K562 (cell line): ENCODE data around the gene WDR88.

ENCODE experiments used
- BCL6 ChIP-seq: fragments of 250-450 bp; sonication (Bioruptor Pico); IDR thresholded peaks from 2 replicates; pipeline ENCODE4 v1.4.0; 2020
- DDX20 ChIP-seq: fragments of 450-650 bp; IDR thresholded peaks from 2 replicates; pipeline ENCODE4 v1.6.1; 2016; ENCODE audit warnings: missing genetic modification characterization, low read depth, mild to moderate bottlenecking, missing compliant biosample characterization, moderate library complexity
- DIDO1 ChIP-seq: fragments of 450-650 bp; IDR thresholded peaks from 2 replicates; pipeline ENCODE4 v1.6.1; 2016; ENCODE audit warnings: low read depth, missing biosample characterization, missing genetic modification characterization
- JUNB ChIP-seq: fragments of 450-650 bp; formaldehyde crosslinking; conservative IDR thresholded peaks from 2 replicates; pipeline ENCODE4 v1.4.0; 2020; ENCODE audit warnings: mild to moderate bottlenecking
- NFYB ChIP-seq: IDR thresholded peaks from 2 replicates; pipeline ENCODE4 v1.6.1; 2011; ENCODE audit warnings: mild to moderate bottlenecking, moderate library complexity; ENCODE audit not compliant: insufficient read length; ENCODE audit errors: extremely low read depth
- TF ChIP-seq, protein P1 (sequence below): sonication (generic); formaldehyde crosslinking; IDR thresholded peaks from 2 replicates; pipeline ENCODE4 v1.9.0; 2022; ENCODE audit warnings: mild to moderate bottlenecking, missing genetic modification reagents
- TF ChIP-seq, protein P2 (sequence below): fragments of 250-450 bp; sonication (Bioruptor Pico); IDR thresholded peaks from 2 replicates; pipeline ENCODE4 v1.8.0; 2021; ENCODE audit warnings: mild to moderate bottlenecking, moderate library complexity
- TF ChIP-seq, protein P3 (sequence below): fragments of 450-650 bp; IDR thresholded peaks from 2 replicates; pipeline ENCODE4 v1.6.1; 2016; ENCODE audit warnings: borderline replicate concordance
- TF ChIP-seq, protein P4 (sequence below), 3 experiments: IDR thresholded peaks in 2 of 3; conservative IDR thresholded peaks in 1 of 3; 2 replicates each; pipeline ENCODE4 v1.5.1; 2011 to 2012; ENCODE audit warnings: low read length in 3 of 3, mild to moderate bottlenecking in 3 of 3, control low read depth in 2 of 3, improper control_type of control experiment in 1 of 3, inconsistent platforms in 1 of 3, low read depth in 1 of 3, mixed read lengths in 1 of 3, moderate library complexity in 1 of 3; ENCODE audit not compliant: insufficient read depth in 2 of 3

DNA sequence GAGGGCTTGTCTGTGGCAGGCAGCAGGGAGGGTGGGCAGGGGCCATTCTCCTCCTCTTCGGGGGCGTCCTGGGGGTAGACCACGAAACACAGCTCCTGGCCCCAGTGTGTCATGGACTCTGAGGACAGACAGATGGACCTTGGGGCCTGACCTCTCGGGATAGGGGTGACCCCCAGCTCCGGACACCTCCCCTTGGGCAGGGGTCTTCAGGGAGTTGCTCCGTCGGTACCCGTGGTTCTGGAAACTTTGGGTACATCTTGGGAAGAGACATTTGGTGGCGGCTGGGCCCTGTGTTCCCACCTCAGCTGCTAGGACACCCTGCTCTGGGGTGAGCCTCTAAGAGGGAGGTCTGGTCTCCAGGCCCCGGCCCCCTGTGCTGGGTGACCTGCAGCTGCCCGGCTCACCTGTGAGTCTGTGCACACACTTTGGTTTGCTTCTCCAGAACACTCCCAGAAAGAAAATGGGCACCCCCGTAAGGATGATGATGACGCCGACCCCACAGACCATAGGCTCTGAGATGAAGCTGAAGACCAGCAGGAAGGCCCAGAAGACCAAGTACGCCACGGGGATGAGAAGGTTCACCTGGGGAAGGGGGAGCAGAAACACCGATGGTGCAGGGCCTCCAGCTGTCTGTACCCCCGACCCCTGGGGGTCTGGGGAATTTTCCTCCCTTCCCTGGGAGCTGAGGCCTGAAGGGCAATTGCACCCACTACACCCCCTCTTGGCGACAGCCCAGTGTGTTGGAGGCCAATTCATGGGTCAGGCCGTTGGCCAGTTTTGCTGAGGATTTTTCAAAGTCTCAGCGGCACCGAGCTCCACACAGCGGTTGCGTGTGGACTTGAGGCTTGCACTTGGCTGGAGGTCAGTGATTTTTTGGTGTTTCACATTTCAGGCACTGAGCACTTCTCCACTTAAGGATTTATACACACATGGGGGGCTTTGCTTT lies 77.3 kb downstream of the WDR88 start:
- TF ChIP-seq, protein P1, sequence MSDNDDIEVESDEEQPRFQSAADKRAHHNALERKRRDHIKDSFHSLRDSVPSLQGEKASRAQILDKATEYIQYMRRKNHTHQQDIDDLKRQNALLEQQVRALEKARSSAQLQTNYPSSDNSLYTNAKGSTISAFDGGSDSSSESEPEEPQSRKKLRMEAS = no peak
- TF ChIP-seq DIDO1 (tag) = no peak
- TF ChIP-seq, protein P2, sequence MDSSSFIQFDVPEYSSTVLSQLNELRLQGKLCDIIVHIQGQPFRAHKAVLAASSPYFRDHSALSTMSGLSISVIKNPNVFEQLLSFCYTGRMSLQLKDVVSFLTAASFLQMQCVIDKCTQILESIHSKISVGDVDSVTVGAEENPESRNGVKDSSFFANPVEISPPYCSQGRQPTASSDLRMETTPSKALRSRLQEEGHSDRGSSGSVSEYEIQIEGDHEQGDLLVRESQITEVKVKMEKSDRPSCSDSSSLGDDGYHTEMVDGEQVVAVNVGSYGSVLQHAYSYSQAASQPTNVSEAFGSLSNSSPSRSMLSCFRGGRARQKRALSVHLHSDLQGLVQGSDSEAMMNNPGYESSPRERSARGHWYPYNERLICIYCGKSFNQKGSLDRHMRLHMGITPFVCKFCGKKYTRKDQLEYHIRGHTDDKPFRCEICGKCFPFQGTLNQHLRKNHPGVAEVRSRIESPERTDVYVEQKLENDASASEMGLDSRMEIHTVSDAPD (CRISPR knock-in tag) = no peak
- TF ChIP-seq, protein P3, sequence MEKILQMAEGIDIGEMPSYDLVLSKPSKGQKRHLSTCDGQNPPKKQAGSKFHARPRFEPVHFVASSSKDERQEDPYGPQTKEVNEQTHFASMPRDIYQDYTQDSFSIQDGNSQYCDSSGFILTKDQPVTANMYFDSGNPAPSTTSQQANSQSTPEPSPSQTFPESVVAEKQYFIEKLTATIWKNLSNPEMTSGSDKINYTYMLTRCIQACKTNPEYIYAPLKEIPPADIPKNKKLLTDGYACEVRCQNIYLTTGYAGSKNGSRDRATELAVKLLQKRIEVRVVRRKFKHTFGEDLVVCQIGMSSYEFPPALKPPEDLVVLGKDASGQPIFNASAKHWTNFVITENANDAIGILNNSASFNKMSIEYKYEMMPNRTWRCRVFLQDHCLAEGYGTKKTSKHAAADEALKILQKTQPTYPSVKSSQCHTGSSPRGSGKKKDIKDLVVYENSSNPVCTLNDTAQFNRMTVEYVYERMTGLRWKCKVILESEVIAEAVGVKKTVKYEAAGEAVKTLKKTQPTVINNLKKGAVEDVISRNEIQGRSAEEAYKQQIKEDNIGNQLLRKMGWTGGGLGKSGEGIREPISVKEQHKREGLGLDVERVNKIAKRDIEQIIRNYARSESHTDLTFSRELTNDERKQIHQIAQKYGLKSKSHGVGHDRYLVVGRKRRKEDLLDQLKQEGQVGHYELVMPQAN = no peak
- TF ChIP-seq, protein P4, sequence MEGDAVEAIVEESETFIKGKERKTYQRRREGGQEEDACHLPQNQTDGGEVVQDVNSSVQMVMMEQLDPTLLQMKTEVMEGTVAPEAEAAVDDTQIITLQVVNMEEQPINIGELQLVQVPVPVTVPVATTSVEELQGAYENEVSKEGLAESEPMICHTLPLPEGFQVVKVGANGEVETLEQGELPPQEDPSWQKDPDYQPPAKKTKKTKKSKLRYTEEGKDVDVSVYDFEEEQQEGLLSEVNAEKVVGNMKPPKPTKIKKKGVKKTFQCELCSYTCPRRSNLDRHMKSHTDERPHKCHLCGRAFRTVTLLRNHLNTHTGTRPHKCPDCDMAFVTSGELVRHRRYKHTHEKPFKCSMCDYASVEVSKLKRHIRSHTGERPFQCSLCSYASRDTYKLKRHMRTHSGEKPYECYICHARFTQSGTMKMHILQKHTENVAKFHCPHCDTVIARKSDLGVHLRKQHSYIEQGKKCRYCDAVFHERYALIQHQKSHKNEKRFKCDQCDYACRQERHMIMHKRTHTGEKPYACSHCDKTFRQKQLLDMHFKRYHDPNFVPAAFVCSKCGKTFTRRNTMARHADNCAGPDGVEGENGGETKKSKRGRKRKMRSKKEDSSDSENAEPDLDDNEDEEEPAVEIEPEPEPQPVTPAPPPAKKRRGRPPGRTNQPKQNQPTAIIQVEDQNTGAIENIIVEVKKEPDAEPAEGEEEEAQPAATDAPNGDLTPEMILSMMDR (IDR thresholded peaks at IDR 0.05 in 2 of 3, conservative IDR thresholded peaks at IDR 0.05 in 1 of 3; ENCODE audit: insufficient read depth in 2 of 3, low read depth in 1 of 3, low read length in 3 of 3) = peak; percentile 25 to 29 (median 29); a peak in 3 of 6 replicates
- TF ChIP-seq JUNB (CRISPR knock-in tag) = no peak
- no peak for TF ChIP-seq NFYB
- TF ChIP-seq DDX20 (tag) = no peak
- TF ChIP-seq BCL6 (CRISPR knock-in tag) = no peak
